GM06990 (cell line): ENCODE data around the gene SNRPB.

Experiments
- DNase-seq: peaks from one replicate; pipeline ENCODE4 v3.0.0-alpha.2; 2011; ENCODE audit not compliant: insufficient read length; ENCODE audit errors: extremely low read depth
- H3K27me3 ChIP-seq: replicated peaks from 2 replicates; pipeline ENCODE4 v1.6.0; 2011; ENCODE audit warnings: low read length; ENCODE audit not compliant: control insufficient read depth, insufficient read depth
- H3K36me3 ChIP-seq: 2 replicates; pipeline ENCODE4 v1.5.1; 2011; ENCODE audit warnings: low read length; ENCODE audit not compliant: control insufficient read depth, insufficient read depth
- H3K4me3 ChIP-seq: replicated peaks from 2 replicates; pipeline ENCODE4 v1.5.1; 2011; ENCODE audit warnings: low read depth, mild to moderate bottlenecking, control low read depth, low read length
- CTCF ChIP-seq: IDR thresholded peaks from 2 replicates; pipeline ENCODE4 v1.5.1; 2011; ENCODE audit warnings: low read length, control low read depth, mild to moderate bottlenecking, inconsistent platforms; ENCODE audit not compliant: insufficient read depth, poor library complexity, severe bottlenecking

SNRPB gene

DNA sequence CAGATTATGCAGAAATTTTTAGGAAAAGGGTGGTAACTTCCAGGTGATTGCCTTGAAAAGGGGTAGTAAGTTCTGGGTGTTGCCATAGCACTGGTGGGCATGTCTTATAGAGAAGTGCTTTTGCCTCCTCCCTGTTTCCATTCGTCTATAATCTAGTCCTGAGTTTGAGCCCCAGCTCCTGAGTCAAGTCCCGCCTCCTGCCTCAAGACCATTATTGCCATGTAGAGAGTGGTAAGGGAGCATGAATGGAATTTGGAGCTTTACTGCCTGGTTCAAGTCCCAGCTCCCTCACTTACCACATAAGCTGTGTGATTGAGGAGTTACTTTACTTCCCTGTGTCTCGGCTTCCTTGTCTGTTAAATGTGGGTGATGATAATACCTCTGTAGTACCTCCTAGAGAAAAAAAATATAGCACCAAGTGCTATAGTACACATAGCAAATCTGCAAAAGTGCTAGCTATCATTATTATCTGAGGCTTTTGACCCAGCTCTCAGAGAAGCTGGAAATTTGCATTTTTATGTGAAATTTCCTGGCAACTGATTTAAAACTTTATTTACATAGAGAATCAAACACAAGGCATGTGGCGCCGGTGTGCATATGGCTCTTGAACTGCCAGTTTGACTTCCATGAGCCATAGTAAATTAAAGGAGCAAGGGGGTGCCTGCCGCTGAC, 53.9 kb downstream of the SNRPB start:
- Histone ChIP-seq H3K4me3 (no peak overlapping the region), H3K36me3 (no peaks in the 10 kb centered on the region), H3K27me3 (no peaks in the 10 kb centered on the region; the same call in 1 of the 2 replicates)
- no peak for DNase-seq
- TF ChIP-seq CTCF = no peak
